Cardiac fibroblast (primary cell): ENCODE measurements around the gene ACY1.

Experiments used
- DNase-seq, 2 donors: peaks; one replicate each; pipeline versions ENCODE4 v3.0.0 to v3.0.0-alpha.2; 2010; ENCODE audit warnings: low read depth in 2 of 2
- H3K4me3 ChIP-seq, 2 donors: replicated peaks in 1 of 2; 1 replicate in 1 of 2; 2 replicates in 1 of 2; pipeline ENCODE4 v1.5.1; 2011; ENCODE audit warnings: low read depth in 2 of 2, low read length in 2 of 2, mild to moderate bottlenecking in 2 of 2, moderate library complexity in 1 of 2
- CTCF ChIP-seq: IDR thresholded peaks from one replicate; pipeline ENCODE4 v1.5.1; 2011; ENCODE audit warnings: low read depth, mild to moderate bottlenecking, low read length, inconsistent platforms

The ACY1 gene

GRCh38 chr3:52025453-52025852 is 42.1 kb downstream of the ACY1 start:
- TF ChIP-seq CTCF, result no peak
- no peak for DNase-seq
- no peak overlapping the region for H3K4me3 ChIP-seq

GRCh38 chr3:52026041-52026440 is 42.7 kb downstream of the ACY1 start:
- no peak overlapping the region for H3K4me3 ChIP-seq
- DNase-seq, result no peak
- no peak for TF ChIP-seq CTCF

GRCh38 chr3:52028572-52028971 is 45.2 kb downstream of the ACY1 start:
- DNase-seq, result no peak
- H3K4me3 ChIP-seq, result no peak overlapping the region

GRCh38 chr3:52029053-52029452 is 45.7 kb downstream of the ACY1 start:
- TF ChIP-seq CTCF, result no peak
- DNase-seq, result no peak
- no peak overlapping the region for H3K4me3 ChIP-seq

More at GRCh38 chr3:52028572-52028971, 45.2 kb downstream of the ACY1 start:
- no peak for TF ChIP-seq CTCF

- DNase-seq, result no peak
- H3K4me3 ChIP-seq, result no peak overlapping the region
- TF ChIP-seq CTCF, result no peak
These were observed 46.2 kb downstream of the ACY1 start for GRCh38 chr3:52029535-52029934.

GRCh38 chr3:52030714-52031310 is 47.5 kb downstream of the ACY1 start:
- H3K4me3 ChIP-seq, result no peak overlapping the region
- no peak for DNase-seq
- no peak for TF ChIP-seq CTCF

GRCh38 chr3:52031896-52032295 is 48.6 kb downstream of the ACY1 start:
- no peak for TF ChIP-seq CTCF
- no peak for DNase-seq
- no peak overlapping the region for H3K4me3 ChIP-seq
